Activated CD4-positive, alpha-beta T cell treated with anti-CD3 and anti-CD28 coated beads, Interleukin-2, Interleukin-4, amounts not matched to agents 100 ng/mL and 50 ng/mL, durations not matched to agents 16 hours and 8 hours (primary cell): Measurements from ENCODE around the gene NLRC5.
"Not testable (repeated sequence)": the region's sequence is repeated elsewhere in the genome, so short reads cannot be mapped to it uniquely, and the experiment has no call there.

Experiments
- DNase-seq: peaks from one replicate; pipeline ENCODE4 v3.0.0-alpha.2; 2020; ENCODE audit warnings: low spot score

Gene NLRC5

GRCh38 chr16:57000271-57001025 is 11.1 kb downstream of the NLRC5 start:
- no peak for DNase-seq

DNA sequence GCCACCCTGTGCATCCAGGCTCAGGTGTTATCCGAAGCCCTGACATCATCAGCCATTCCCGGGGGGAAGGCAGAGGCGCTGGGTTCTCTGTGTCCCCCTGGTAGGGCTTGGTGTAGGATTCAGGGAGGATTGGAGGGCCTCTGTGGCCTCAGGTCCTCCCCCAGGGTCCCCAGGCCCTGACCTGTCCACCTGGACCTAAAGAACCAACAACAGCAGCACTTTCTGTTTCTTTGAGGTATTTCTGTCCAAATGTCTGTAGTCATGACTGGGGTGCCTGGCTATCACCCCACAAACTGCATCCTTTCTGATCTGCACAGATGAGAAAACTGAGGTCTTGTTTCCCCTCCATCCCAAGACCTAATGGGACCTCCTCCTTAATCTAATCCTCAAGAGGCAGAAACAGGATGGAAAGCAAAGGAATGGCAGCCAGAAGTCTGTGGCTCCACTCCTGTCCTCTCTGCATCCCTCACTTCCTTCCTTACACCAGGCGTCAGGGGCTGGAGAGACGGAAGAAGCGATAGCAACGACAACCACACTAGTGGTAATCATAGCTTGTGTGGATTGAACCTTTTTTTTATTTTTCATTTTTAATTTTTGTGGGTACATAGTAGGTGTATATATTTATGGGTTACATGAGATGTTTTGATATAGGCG is 11.8 kb downstream of the NLRC5 start:
- no peak for DNase-seq

DNA sequence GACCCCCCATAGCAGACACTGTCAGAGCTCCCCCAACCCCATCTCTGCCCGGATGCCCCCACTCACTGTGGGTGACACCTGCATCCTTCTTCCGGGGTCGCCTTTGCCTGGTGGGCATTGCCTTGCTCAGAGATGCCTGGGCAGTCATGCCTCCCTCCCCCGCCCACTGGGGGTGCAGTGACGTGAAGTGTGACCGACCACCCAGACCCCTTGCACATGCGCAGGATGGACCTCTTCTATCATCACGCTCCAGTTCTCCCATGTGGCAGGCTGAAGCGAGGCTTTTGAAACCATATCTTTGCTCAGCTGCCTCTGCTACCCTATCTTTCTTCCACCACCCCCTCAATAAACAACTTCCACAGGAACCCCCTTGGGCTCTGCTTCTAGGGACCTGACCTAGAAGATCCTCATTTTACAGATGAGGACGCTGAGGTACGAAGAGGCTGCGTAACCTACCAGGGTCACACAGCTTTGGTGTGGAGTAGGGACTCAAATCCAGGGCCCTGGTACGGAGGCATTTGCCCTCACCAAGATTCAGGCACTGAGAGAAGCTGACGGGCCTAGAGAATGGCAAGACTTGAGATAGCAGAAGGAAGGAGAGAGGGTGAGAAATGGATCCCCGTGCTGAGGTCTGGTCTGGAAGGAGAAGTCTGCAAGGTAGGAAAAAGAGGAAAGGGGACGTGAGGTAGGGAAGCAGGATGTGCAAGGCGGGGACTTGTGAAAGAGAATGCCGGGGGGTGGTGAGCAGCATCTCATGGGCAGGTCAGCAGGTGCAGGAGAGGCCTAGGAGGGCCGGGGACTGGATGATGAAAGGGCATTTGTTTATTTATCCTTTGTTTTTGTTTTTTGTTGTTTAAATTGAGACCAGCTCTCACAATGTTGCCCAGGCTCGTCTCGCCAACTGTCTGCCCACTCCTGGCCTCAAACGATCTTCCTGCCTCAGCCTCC is 14.4 kb downstream of the NLRC5 start:
- DNase-seq: no peak

- no peak for DNase-seq
These were observed 15.3 kb downstream of the NLRC5 start for GRCh38 chr16:57004387-57005250.

- DNase-seq: not testable (repeated sequence)
These were observed 16.2 kb downstream of the NLRC5 start for GRCh38 chr16:57005597-57005996.

- DNase-seq: no peak
These were observed 17.7 kb downstream of the NLRC5 start for GRCh38 chr16:57007050-57007449.

GRCh38 chr16:57007530-57007929 is 18.2 kb downstream of the NLRC5 start:
- DNase-seq: no peak

- no peak for DNase-seq
These were observed 19.1 kb downstream of the NLRC5 start for GRCh38 chr16:57008440-57008839.

DNA sequence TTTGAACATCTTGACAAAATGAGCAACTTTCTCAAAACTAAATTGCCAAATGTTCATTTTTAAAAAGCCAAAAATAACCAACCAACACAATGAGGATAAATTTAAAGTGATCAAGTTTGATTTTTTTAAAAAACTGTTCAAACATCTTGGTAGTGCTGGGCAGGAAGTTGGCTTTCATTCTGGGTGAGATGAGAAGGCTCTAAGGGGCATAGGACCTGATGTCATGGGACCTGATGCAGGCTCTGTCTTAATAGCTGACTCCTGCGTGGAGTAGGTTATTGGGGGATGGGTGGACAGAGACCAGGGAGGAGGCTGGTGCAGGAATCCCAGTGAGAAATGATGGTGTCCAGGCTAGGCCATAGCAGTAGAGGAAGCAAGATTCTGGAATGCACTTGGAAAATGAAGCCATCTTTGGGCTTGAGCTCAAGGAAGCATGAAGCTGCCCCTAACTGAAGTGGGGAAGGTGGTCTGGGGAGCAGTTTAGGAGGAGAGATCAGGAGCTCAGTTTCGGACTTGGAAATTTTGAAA is 20.4 kb downstream of the NLRC5 start:
- no peak for DNase-seq

DNA sequence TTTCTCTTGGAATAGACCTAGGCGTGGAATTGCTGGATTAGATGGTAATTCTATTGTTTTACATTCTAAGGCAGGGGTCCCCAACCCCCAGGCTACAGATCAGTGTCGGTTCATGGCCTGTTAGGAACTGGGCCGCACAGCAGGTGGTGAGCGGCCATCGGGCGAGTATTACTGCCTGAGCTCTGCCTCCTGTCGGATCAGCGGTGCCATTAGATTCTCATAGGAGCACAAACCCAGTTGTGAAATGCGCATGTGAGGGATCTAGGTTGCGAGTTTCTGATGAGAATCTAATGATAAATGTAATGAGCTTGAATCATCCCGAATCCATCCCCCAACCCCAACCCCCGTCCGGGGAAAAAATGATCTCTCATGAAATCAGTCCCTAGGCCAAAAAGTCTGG is 23.0 kb downstream of the NLRC5 start:
- no peak for DNase-seq

- peak; percentile 54 for DNase-seq
These were observed 23.9 kb downstream of the NLRC5 start for GRCh38 chr16:57013229-57013628.

GRCh38 chr16:57013902-57014301 is 24.5 kb downstream of the NLRC5 start:
- DNase-seq: no peak

GRCh38 chr16:57016301-57016700 is 26.9 kb downstream of the NLRC5 start:
- no peak for DNase-seq

DNA sequence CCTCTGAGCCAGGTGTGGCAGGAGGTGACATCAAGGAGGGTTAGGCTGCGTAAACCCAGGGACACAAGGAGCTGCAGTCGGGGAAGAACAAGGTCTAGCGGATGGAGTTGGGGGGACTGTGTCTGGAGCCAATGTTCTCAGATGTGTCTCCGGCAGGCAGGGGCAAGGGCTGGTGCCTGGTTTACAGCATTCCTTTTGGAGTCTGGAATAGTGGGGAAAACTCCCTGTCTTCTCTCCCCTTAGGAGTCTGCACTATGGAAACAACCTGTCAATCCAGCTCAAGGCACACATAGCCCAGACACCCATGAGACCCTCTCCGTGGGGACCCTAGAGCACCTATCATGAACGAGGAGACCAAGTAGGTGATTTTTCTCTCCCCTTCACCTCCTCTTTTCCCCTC is 27.5 kb downstream of the NLRC5 start:
- DNase-seq: no peak

DNA sequence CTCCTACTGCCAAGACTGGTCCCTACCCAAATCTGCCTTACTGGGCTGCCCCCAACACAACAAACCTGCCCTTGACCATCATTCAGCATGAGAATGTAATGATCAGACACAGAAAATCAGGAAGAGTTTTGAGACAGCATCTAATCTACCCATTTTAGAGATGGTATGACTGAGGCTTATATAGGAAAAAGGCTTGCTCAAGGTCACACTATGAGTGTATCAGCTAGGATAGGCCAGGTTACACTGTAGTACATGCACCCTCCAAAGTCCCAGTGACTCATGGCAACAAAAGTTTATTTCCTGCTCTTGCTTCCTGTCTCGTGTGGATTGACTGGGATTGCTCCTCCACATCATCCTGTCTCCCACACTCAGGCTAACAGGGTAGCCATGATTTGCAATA is 27.9 kb downstream of the NLRC5 start:
- DNase-seq: peak; percentile 32

DNA sequence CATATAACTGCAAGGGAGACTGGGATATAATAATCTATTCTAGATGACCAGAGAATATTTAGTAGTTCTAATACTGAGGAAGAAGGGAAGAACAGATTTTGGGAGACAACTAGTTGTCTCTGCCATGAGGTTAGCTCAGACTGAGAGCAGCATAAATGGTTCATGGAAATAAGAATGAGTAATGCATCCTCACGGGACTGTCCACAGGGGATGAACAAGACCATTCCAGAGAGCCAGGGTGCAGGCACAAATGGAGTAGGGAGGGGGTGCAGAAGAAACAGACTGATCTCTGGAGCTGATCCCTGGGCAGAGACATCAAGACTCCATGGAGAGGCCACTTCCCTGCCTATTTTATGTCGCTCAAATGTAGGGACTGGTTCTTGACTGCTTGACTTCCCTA is 30.4 kb downstream of the NLRC5 start:
- DNase-seq: no peak

- DNase-seq: no peak
These were observed 31.3 kb downstream of the NLRC5 start for GRCh38 chr16:57020651-57021050.

- no peak for DNase-seq
These were observed 32.4 kb downstream of the NLRC5 start for GRCh38 chr16:57021757-57022156.

DNA sequence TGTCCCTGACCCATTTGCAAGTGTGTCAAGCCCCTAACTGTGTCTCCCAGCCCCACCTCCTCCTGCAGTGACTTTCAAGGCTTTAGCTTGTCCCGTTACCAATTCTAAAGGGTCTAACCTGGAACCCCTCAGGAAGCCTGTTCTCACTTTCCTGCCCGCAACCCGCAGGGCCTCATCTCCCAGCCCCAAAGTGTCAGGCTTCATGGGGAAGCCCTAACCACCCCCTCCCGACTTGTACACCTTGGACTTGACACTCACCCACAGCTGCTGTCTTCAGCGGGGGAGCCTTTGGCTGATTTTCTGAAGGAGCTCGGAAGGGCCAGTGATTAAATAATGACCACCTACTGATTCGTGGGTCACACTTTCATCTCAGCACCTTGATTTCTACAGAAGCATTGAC is 33.1 kb downstream of the NLRC5 start:
- no peak for DNase-seq

DNA sequence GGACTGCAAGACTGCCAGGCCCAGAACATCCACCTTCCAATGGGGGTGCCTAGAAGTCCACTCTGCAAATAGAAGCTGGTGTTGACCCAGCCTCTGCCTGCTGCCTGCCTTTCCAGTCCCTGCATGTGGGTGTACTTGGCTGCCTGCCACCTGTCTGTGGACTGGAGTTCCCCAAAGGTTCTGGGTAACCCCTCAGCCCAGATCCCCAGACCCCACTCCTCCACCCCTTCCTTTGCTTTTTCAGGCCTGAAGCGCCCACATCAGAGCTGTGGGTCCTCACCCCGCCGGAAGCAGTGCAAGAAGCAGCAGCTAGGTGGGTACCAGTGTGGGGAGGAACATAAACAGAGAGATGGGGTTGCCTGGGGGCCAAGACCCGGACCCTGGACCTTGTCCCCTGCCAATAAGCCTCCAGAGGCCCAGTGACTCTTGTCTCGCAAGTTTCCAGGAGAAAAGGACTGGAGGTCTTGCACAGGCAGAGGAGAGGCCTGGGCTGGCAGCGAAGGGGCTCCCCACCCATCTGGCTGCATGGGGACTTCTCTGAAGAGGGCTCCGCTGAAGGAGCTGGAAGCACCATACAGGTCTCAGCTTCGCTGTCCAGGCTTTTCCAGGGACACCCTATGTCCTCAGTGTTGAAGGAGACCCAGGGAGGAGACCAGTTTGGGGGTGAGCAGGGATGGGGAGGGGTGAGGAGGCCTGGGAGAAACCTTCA is 34.3 kb downstream of the NLRC5 start:
- no peak for DNase-seq
